Neural progenitor cell (in vitro differentiated cells): ENCODE results near the gene PTPRG. TPM values are rescaled to one million over a fixed set of nuclear protein-coding genes. Genes with fewer than 3 reads are reported as not detected.

ENCODE experiments used
- DNase-seq: peaks from one replicate; pipeline ENCODE4 v3.0.0-alpha.2; 2016; ENCODE audit warnings: low spot score
- H2AFZ ChIP-seq: fragments of 200-600 bp; sonication (generic); replicated peaks from 2 replicates; pipeline ENCODE4 v1.6.1; 2016; ENCODE audit warnings: antibody characterized with exemption
- H3F3A ChIP-seq: fragments of 200-600 bp; sonication (generic); 2 replicates; pipeline ENCODE4 v1.6.1; 2016; ENCODE audit warnings: antibody characterized with exemption, low read depth
- H3K27ac ChIP-seq: fragments of 200-600 bp; sonication (generic); 2 replicates; pipeline ENCODE4 v1.5.1; 2016; ENCODE audit warnings: mild to moderate bottlenecking
- H3K27me3 ChIP-seq: fragments of 200-600 bp; sonication (generic); 2 replicates; pipeline ENCODE4 v1.6.1; 2016; ENCODE audit warnings: mild to moderate bottlenecking, moderate library complexity
- H3K36me3 ChIP-seq: fragments of 200-600 bp; sonication (generic); 2 replicates; pipeline ENCODE4 v1.5.1; 2016
- H3K4me1 ChIP-seq: fragments of 200-600 bp; sonication (generic); 2 replicates; pipeline ENCODE4 v1.6.1; 2016; ENCODE audit warnings: mixed run types
- H3K4me2 ChIP-seq: fragments of 200-600 bp; sonication (generic); 2 replicates; pipeline ENCODE4 v1.6.1; 2016
- H3K4me3 ChIP-seq: fragments of 200-600 bp; sonication (generic); 2 replicates; pipeline ENCODE4 v1.5.1; 2016
- H3K79me2 ChIP-seq: fragments of 200-600 bp; sonication (generic); 2 replicates; pipeline ENCODE4 v1.6.1; 2016; ENCODE audit warnings: low read depth
- H3K9ac ChIP-seq: fragments of 200-600 bp; sonication (generic); 2 replicates; pipeline ENCODE4 v1.6.1; 2016
- H3K9me3 ChIP-seq: fragments of 200-600 bp; sonication (generic); 2 replicates; pipeline ENCODE4 v1.5.1; 2016; ENCODE audit warnings: low read depth
- H4K20me1 ChIP-seq: fragments of 200-600 bp; sonication (generic); 2 replicates; pipeline ENCODE4 v1.6.1; 2016; ENCODE audit warnings: low read depth
- H3K27ac Mint-ChIP-seq: 3 replicates; pipeline ENCODE4 v1.8.0; 2021; ENCODE audit warnings: mixed read lengths
- H3K27me3 Mint-ChIP-seq: 2 replicates; pipeline ENCODE4 v1.8.0; 2022; ENCODE audit warnings: low read depth, mild to moderate bottlenecking, inconsistent platforms, moderate library complexity, mixed read lengths; ENCODE audit not compliant: insufficient read depth
- H3K36me3 Mint-ChIP-seq: 3 replicates; pipeline ENCODE4 v1.8.0; 2021; ENCODE audit warnings: mixed read lengths
- H3K4me1 Mint-ChIP-seq: 3 replicates; pipeline ENCODE4 v1.8.0; 2021; ENCODE audit warnings: mixed read lengths
- H3K4me3 Mint-ChIP-seq: 3 replicates; pipeline ENCODE4 v1.8.0; 2021; ENCODE audit warnings: mild to moderate bottlenecking, moderate library complexity, mixed read lengths
- H3K9me3 Mint-ChIP-seq: 3 replicates; pipeline ENCODE4 v1.8.0; 2020; ENCODE audit warnings: mixed read lengths
- CTCF ChIP-seq: fragments of 200-600 bp; sonication (generic); IDR thresholded peaks from 2 replicates; pipeline ENCODE4 v1.5.1; 2017; ENCODE audit warnings: antibody characterized with exemption, mild to moderate bottlenecking
- EZH2 ChIP-seq: fragments of 200-600 bp; sonication (generic); IDR thresholded peaks from 2 replicates; pipeline ENCODE4 v1.6.1; 2017; ENCODE audit warnings: antibody characterized with exemption, mild to moderate bottlenecking, moderate library complexity
- EZH2phosphoT487 ChIP-seq: fragments of 200-600 bp; sonication (generic); IDR thresholded peaks from 2 replicates; pipeline ENCODE4 v1.6.1; 2017; ENCODE audit warnings: antibody characterized with exemption
- total RNA-seq: library from RNA; depleted of rRNA; stranded (reverse); fragments of >200 nt; gene quantifications from 2 replicates; pipeline ENCODE4 v1.2.3, GENCODE V29; 2015; ENCODE audit warnings: low replicate concordance

The PTPRG gene
- total RNA-seq, 1 donor from 2014 or later = 65.3 TPM

DNA sequence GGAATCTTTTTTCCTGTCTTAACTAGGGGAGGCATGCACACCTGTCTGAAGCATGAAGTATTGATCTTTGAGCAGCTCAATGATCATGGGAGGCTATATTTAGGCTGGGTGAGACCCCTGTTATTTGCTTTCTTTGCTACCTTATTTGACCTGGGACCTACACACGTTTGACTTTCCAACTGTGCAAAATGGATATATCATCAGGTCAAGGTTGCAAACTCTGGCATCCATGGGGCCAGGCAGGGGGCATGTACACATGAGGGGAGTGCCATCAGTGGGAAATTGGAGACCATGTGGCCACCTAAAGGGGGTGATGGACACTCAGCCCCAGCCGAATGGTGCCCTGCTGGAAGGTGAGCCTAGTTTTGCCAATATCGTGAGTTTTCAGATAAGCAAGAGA lies 637.8 kb downstream of the PTPRG start:
- TF ChIP-seq EZH2 (no peak), EZH2phosphoT487 (no peak), CTCF (no peak)
- Mint-ChIP-seq H3K4me1 (no peaks in the 10 kb centered on the region), H3K9me3 (no peaks in the 10 kb centered on the region), H3K27ac (no peak overlapping the region), H3K36me3 (peaks cover 8% of the 10 kb centered on the region), H3K4me3 (no peak overlapping the region), H3K27me3 (no peaks in the 10 kb centered on the region)
- H3K4me3 ChIP-seq = no peak overlapping the region
- DNase-seq = no peak
- no peak overlapping the region for H3K27ac ChIP-seq
- no peaks in the 10 kb centered on the region for H3K79me2 ChIP-seq
- no peaks in the 10 kb centered on the region for H3K36me3 ChIP-seq
- no peaks in the 10 kb centered on the region for H3K9me3 ChIP-seq
- peaks cover 2% of the 10 kb centered on the region for H3K4me1 ChIP-seq
- H3F3A ChIP-seq = peaks cover under 1% of the 10 kb centered on the region
- no peak overlapping the region for H2AFZ ChIP-seq
- peaks cover 7% of the 10 kb centered on the region for H4K20me1 ChIP-seq
- no peak overlapping the region for H3K9ac ChIP-seq
- no peak overlapping the region for H3K4me2 ChIP-seq
- no peaks in the 10 kb centered on the region for H3K27me3 ChIP-seq

GRCh38 chr3:62201438-62202035 lies 640.2 kb downstream of the PTPRG start:
- H4K20me1 ChIP-seq = peaks cover 7% of the 10 kb centered on the region
- no peaks in the 10 kb centered on the region for H3K36me3 ChIP-seq
- peak; percentile 49 for DNase-seq
- H3K27me3 ChIP-seq = no peaks in the 10 kb centered on the region
- H3K9ac ChIP-seq = no peak overlapping the region
- no peaks in the 10 kb centered on the region for H3F3A ChIP-seq
- H3K4me3 ChIP-seq = no peak overlapping the region
- no peaks in the 10 kb centered on the region for H3K9me3 Mint-ChIP-seq
- no peaks in the 10 kb centered on the region for H3K9me3 ChIP-seq
- H2AFZ ChIP-seq = no peak overlapping the region
- no peak overlapping the region for H3K27ac ChIP-seq
- no peaks in the 10 kb centered on the region for H3K4me1 ChIP-seq
- no peak overlapping the region for H3K27ac Mint-ChIP-seq
- no peaks in the 10 kb centered on the region for H3K4me1 Mint-ChIP-seq
- no peaks in the 10 kb centered on the region for H3K27me3 Mint-ChIP-seq
- H3K4me3 Mint-ChIP-seq = no peak overlapping the region
- no peaks in the 10 kb centered on the region for H3K79me2 ChIP-seq
- peaks cover 19% of the 10 kb centered on the region for H3K36me3 Mint-ChIP-seq
- H3K4me2 ChIP-seq = no peak overlapping the region
- TF ChIP-seq EZH2phosphoT487 (no peak), EZH2 (no peak), CTCF (peak; percentile 84)

GRCh38 chr3:62203152-62203551 lies 641.8 kb downstream of the PTPRG start:
- H3K79me2 ChIP-seq = no peaks in the 10 kb centered on the region
- DNase-seq = no peak
- H3K27me3 Mint-ChIP-seq = no peaks in the 10 kb centered on the region
- no peaks in the 10 kb centered on the region for H3K4me1 Mint-ChIP-seq
- peak overlapping the region; percentile 24 for H3K27ac Mint-ChIP-seq
- H3K4me3 Mint-ChIP-seq = no peak overlapping the region
- no peaks in the 10 kb centered on the region for H3F3A ChIP-seq
- H3K36me3 Mint-ChIP-seq = peaks cover 19% of the 10 kb centered on the region
- no peak for TF ChIP-seq EZH2
- TF ChIP-seq CTCF = no peak
- TF ChIP-seq EZH2phosphoT487 = no peak
- no peaks in the 10 kb centered on the region for H3K9me3 ChIP-seq
- H4K20me1 ChIP-seq = peaks cover 7% of the 10 kb centered on the region
- no peak overlapping the region for H3K4me3 ChIP-seq
- no peaks in the 10 kb centered on the region for H3K36me3 ChIP-seq
- H2AFZ ChIP-seq = no peak overlapping the region
- H3K27ac ChIP-seq = no peak overlapping the region
- H3K4me1 ChIP-seq = no peaks in the 10 kb centered on the region
- H3K27me3 ChIP-seq = no peaks in the 10 kb centered on the region
- H3K9me3 Mint-ChIP-seq = no peaks in the 10 kb centered on the region
- H3K9ac ChIP-seq = no peak overlapping the region
- H3K4me2 ChIP-seq = no peak overlapping the region
